HCT116 (cell line): ENCODE measurements around the gene KCNQ1OT1.

Experiments
- CTCF ChIP-seq, 3 experiments: fragments of 200-600 bp in 1 of 3; sonication (generic) in 1 of 3; IDR thresholded peaks in 2 of 3; conservative IDR thresholded peaks in 1 of 3; 2 replicates each; pipeline ENCODE4 v1.5.1; 2012 to 2017; ENCODE audit warnings: low read depth in 2 of 3, low read length in 2 of 3, antibody characterized with exemption in 1 of 3, borderline replicate concordance in 1 of 3, control low read depth in 1 of 3, mild to moderate bottlenecking in 1 of 3, mixed read lengths in 1 of 3, mixed run types in 1 of 3, moderate library complexity in 1 of 3; ENCODE audit not compliant: insufficient read depth in 1 of 3
- EZH2 ChIP-seq: fragments of 200-600 bp; sonication (generic); IDR thresholded peaks from 2 replicates; pipeline ENCODE4 v1.6.1; 2017; ENCODE audit warnings: antibody characterized with exemption, mixed run types
- EZH2phosphoT487 ChIP-seq: fragments of 200-600 bp; IDR thresholded peaks from 2 replicates; pipeline ENCODE4 v1.6.1; 2018; ENCODE audit warnings: antibody characterized with exemption, borderline replicate concordance
- RAD21 ChIP-seq: IDR thresholded peaks from 2 replicates; pipeline ENCODE4 v1.6.1; 2012; ENCODE audit warnings: low read depth, mild to moderate bottlenecking
- SIN3A ChIP-seq: IDR thresholded peaks from 2 replicates; pipeline ENCODE4 v1.6.1; 2012; ENCODE audit warnings: low read depth
- SP1 ChIP-seq: IDR thresholded peaks from 2 replicates; pipeline ENCODE4 v1.6.1; 2012; ENCODE audit warnings: low read depth
- TCF7L2 ChIP-seq: IDR thresholded peaks from 2 replicates; pipeline ENCODE4 v1.7.0; 2011; ENCODE audit warnings: borderline replicate concordance, inconsistent platforms; ENCODE audit not compliant: insufficient read depth, insufficient read length; ENCODE audit errors: extremely low read depth

- TF ChIP-seq CTCF (IDR thresholded peaks at IDR 0.05 in 2 of 3, conservative IDR thresholded peaks at IDR 0.05 in 1 of 3; ENCODE audit: borderline replicate concordance in 1 of 3, insufficient read depth in 1 of 3, low read depth in 2 of 3, low read length in 2 of 3): no peak
- TF ChIP-seq EZH2phosphoT487: no peak
- no peak for TF ChIP-seq SIN3A
- TF ChIP-seq SP1: no peak
- no peak for TF ChIP-seq EZH2
- no peak for TF ChIP-seq RAD21
- no peak for TF ChIP-seq TCF7L2
Measured at GRCh38 chr11:2748061-2748813, 48.4 kb upstream of the KCNQ1OT1 start.
